GM21723 (cell line): Measurements from ENCODE around the gene USP3.
"Not testable (repeated sequence)": the region's sequence is repeated elsewhere in the genome, so short reads cannot be mapped to it uniquely, and the experiment has no call there.

Source experiments
- ATAC-seq: cut with Tn5 transposase; IDR thresholded peaks from one replicate; pipeline ENCODE4 v1.9.1; 2021; ENCODE audit warnings: mild to moderate bottlenecking, moderate library complexity; ENCODE audit not compliant: unreplicated experiment

USP3 gene

DNA sequence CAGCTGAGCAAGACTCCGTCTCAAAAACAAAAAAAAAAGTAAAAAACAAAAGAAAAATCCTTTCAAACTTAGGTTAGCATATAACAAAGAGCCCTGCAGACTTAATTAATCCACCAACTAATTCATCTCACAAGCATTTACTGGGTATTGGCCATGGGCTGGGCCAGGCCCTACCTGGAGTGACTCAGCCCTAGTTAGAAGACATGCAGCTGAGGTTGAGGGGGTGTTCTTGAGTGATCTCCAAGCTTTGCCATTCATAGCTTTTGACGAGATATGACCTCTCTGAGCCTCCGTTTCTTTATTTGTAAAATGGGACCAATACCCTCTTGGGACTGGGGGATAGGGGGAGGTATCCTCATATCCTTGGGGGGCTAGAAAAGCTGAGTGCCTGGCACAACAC, 100.6 kb downstream of the USP3 start:
- no peak for ATAC-seq

DNA sequence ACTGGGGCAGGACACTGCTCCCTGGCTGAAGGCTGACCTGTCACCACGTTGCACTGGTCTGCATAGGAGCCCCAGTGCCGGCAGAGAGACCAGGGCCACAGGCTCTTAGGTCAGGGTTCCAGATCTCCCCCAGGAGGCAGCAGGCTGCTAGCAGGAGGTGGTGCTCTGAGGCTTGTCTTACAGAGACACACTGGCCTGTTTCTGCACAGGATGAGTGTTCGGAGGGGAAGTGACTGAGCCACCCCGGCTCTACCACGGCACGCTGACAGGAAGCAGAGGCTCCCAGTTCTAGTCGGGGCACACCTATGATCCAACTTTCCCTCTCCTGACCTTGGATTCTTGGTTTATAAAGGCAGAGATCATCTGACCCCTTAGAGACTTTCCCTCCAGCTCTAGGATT, 101.4 kb downstream of the USP3 start:
- ATAC-seq: no peak

- no peak for ATAC-seq
Measured at GRCh38 chr15:63606308-63606707, 101.9 kb downstream of the USP3 start.

DNA sequence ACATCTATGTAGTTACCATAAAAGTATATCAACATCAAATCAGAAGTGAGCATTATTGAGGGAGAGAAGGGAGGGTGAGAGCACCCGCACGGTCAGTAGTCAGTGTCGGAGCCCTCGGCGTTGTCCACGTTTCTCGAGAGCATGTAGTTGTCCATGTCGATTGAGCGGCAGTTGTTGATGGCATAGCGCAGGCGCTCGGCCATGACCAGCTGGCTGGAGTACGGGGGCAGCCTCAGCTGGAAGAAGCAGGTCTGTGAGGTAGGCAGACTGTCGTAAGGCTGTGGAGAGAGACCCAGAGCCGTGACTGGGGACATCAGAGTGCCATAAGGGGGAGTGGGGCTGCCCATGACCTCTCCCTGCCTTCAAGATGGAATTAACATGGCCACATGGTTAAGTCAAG, 104.6 kb downstream of the USP3 start:
- no peak for ATAC-seq

- no peak for ATAC-seq
Measured at GRCh38 chr15:63609448-63609847, 105.1 kb downstream of the USP3 start.

DNA sequence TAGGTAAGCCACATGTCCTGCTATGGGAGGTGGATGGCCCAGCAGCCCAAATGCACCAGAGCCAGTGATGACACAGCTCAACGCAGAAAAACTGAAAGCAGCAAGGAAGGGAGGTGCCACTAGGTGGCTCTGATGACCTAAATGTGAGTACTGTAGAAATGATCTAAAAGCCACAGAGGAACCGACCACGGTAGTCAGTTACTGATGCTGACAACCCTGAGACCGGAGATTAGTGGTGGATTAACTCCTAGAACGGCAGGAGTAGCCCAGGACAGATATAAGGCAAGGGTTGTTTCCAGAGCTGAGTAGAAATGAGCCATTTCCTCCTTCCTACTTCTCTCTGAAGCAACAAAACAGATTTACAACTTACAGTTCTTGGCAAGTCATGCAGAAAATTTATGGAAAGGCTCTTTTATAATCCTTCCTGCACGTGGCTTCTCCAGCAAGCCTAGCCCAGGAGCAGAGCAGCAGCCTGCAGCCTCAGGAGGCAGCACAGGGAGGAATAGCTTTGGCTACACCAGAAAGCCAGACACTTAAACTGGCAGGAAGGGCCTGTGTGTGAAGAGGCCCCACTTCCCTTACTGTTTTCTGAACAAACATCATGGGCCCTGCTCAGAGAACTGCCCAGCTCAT, 105.9 kb downstream of the USP3 start:
- peak; percentile 60 for ATAC-seq

GRCh38 chr15:63611177-63611576, 106.8 kb downstream of the USP3 start:
- ATAC-seq: no peak

DNA sequence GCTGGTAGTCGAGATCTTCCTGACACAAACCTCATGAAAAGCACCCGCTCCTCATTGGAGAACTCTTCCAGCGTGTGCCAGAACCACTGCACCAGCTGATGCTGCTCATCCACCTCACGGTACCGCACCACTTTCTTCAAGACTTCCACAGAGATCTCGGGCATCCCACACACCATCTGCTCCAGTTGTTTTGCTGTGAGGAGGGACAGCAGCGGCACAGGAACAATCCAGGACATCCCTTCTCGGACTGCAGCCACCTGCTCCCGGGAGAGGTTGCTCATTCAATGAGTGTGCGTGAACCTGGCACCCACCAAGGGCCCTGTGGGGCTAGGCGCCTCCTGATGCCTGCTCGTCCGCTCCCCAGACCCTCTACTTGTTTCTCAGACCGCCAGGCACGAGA, 107.9 kb downstream of the USP3 start:
- ATAC-seq: no peak

DNA sequence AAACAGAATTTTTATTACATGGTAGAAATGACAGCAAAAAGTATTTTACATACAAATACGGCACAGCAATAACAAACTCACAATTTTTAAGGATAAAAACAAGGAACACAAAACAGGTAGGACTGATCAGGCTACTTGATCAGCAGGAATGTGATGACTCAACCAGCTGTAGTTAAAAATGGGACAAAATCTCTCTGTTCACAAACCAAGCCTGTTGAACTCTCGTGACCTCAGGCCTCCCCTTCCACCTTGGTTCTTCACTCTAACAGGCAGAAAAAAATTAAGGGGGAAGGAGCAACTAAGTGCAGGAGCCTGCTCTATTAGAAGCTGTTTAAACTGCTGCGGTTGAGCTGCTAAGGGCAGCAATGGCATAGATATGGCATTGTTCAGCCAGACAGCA, 111.5 kb downstream of the USP3 start:
- no peak for ATAC-seq

DNA sequence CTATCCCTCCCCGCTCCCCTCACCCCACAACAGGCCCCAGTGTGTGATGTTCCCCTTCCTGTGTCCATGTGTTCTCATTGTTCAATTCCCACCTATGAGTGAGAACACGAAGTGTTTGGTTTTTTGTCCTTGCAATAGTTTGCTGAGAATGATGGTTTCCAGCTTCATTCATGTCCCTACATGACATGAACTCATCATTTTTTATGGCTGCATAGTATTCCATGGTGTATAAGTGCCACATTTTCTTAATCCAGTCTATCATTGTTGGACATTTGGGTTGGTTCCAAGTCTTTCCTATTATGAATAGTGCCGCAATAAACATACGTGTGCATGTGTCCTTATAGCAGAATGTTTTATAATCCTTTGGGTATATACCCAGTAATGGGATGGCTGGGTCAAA, 112.8 kb downstream of the USP3 start:
- ATAC-seq: not testable (repeated sequence)

GRCh38 chr15:63617627-63618026, 113.2 kb downstream of the USP3 start:
- ATAC-seq: not testable (repeated sequence)

- not testable (repeated sequence) for ATAC-seq
Measured at GRCh38 chr15:63620760-63621159, 116.4 kb downstream of the USP3 start.

DNA sequence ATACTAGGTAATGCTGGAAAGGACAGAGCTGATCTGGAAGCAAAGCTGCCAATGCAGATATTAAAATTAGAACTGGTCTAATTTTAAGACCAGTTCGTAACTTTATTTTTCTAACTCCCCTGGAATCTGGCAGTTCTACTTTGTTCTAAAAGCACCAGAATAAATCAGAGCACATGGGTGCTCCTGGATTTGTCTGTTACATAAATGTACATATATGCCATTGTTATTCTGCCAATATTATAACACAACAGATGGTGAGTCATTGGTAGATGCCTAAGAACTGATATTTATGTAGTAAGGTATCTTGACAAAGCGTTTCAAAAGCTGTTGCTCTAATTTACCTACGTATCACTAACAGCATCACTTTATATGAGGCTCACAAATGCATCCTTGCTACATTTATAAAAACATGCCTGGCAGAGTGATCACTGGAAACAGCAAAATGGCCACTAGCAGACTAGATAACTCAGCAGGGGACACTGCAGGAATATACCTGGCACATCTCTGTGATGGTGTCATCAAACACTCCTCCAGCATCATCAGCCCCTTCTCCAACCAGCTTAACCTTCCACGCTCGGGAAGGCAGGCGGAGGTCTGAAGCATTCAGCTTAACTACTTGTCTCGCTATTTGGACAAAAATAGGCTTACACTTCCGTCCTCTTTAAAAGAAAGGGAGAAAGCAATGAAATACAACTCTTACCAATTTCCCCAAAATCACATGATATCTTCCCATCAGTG, 119.0 kb downstream of the USP3 start:
- ATAC-seq: no peak

GRCh38 chr15:63626955-63627354, 122.6 kb downstream of the USP3 start:
- ATAC-seq: peak; percentile 83

DNA sequence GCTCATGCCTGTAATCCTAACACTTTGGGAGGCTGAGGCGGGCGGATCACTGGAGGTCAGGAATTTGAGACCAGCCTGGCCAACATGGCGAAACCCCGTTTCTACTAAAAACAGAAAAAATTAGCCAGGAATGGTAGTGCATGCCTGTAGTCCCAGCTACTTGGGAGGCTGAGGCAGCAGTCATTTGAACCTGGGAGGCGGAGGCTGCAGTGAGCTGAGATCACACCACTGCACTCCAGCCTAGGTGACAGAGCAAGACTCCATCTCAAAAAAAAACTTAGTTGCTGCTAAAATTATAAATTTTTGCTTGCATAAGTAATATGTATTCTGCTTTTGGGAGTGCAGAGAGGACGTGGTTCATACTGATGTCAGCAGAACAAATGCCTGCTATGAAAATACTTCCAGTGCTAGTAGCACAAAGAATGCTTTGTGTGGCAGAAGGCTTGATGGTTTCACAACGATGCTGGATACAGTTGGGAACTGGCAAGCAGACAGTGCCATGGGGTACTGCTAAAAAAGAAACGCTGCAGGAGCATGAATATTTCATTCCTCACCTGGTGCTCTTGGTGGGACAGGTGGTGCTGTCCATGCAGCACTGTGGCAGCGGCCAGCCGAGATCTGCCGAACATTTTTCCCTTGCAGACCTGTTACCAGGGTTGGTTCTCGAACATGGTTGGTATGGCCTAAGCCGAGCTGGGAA, 123.9 kb downstream of the USP3 start:
- no peak for ATAC-seq

DNA sequence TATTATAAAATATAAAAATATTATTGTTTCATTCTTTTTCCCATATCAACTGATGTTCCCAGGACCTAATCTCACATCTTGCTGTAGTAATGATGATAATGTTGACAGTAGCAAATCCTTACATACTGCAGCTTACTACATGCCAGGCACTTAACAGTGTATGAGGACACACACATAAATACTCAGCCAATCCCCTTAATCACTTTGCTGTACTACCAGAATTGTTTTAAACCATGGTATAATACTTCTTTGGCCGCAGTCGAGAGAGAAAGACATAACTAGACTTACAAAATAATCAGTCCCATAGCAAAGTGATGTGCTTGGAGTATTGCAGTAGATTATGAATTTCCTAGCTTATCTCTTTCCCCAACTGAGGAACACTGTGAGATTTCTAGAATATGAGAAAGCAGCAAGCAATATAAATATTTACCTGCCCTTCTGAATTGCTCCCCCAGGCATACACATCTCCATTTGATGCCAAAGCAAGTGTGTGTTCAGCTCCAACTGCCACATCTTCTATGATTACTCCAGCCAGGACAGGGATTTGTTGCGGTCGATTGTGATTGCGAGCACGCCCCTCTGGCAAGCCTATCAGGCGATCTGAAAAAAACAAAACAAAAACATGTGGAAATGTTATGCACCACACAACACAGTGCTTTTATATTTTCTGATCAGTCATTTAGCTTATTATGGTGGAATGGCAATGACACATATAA, 125.8 kb downstream of the USP3 start:
- ATAC-seq: no peak

GRCh38 chr15:63633312-63633711, 128.9 kb downstream of the USP3 start:
- ATAC-seq: no peak

GRCh38 chr15:63634154-63634553, 129.8 kb downstream of the USP3 start:
- ATAC-seq: no peak

- ATAC-seq: no peak
Measured at GRCh38 chr15:63636518-63637061, 132.2 kb downstream of the USP3 start.

- no peak for ATAC-seq
Measured at GRCh38 chr15:63638839-63639238, 134.4 kb downstream of the USP3 start.

DNA sequence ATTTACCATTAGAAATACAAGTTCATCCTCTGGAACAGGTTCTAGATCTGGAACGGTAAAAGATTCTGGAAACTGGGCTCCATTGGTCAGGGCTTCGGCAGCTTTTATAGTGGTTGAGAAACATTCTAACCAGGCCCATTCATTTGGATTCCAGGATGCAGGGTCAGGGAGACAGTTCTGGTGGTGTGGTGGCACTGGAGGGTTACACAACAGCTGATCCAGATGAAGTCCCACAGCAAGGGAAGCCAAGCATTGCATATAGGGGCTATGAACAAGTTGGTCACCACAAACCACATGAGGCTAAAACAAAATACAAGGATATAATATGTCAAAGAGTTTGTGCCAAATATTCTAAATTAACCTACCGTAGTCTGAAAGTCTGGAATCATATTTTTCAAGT, 135.8 kb downstream of the USP3 start:
- ATAC-seq: no peak
